ENCODE data around the gene CLEC11A.

GRCh38 chr19:50753879-50754278, 30.7 kb downstream of the CLEC11A start:
- TF ChIP-seq POLR2A (IDR thresholded peaks at IDR 0.05) (no peak), CTCF (IDR thresholded peaks at IDR 0.05) (no peak), POLR2AphosphoS5 (IDR thresholded peaks at IDR 0.05; ENCODE audit: insufficient read depth in 1 of 2, low read depth in 1 of 2) (no peak)
